ENCODE measurements around the gene RBM6.
"Not testable (repeated sequence)": the region's sequence is repeated elsewhere in the genome, so short reads cannot be mapped to it uniquely, and the experiment has no call there.

RBM6 gene, protein sequence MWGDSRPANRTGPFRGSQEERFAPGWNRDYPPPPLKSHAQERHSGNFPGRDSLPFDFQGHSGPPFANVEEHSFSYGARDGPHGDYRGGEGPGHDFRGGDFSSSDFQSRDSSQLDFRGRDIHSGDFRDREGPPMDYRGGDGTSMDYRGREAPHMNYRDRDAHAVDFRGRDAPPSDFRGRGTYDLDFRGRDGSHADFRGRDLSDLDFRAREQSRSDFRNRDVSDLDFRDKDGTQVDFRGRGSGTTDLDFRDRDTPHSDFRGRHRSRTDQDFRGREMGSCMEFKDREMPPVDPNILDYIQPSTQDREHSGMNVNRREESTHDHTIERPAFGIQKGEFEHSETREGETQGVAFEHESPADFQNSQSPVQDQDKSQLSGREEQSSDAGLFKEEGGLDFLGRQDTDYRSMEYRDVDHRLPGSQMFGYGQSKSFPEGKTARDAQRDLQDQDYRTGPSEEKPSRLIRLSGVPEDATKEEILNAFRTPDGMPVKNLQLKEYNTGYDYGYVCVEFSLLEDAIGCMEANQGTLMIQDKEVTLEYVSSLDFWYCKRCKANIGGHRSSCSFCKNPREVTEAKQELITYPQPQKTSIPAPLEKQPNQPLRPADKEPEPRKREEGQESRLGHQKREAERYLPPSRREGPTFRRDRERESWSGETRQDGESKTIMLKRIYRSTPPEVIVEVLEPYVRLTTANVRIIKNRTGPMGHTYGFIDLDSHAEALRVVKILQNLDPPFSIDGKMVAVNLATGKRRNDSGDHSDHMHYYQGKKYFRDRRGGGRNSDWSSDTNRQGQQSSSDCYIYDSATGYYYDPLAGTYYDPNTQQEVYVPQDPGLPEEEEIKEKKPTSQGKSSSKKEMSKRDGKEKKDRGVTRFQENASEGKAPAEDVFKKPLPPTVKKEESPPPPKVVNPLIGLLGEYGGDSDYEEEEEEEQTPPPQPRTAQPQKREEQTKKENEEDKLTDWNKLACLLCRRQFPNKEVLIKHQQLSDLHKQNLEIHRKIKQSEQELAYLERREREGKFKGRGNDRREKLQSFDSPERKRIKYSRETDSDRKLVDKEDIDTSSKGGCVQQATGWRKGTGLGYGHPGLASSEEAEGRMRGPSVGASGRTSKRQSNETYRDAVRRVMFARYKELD

DNA sequence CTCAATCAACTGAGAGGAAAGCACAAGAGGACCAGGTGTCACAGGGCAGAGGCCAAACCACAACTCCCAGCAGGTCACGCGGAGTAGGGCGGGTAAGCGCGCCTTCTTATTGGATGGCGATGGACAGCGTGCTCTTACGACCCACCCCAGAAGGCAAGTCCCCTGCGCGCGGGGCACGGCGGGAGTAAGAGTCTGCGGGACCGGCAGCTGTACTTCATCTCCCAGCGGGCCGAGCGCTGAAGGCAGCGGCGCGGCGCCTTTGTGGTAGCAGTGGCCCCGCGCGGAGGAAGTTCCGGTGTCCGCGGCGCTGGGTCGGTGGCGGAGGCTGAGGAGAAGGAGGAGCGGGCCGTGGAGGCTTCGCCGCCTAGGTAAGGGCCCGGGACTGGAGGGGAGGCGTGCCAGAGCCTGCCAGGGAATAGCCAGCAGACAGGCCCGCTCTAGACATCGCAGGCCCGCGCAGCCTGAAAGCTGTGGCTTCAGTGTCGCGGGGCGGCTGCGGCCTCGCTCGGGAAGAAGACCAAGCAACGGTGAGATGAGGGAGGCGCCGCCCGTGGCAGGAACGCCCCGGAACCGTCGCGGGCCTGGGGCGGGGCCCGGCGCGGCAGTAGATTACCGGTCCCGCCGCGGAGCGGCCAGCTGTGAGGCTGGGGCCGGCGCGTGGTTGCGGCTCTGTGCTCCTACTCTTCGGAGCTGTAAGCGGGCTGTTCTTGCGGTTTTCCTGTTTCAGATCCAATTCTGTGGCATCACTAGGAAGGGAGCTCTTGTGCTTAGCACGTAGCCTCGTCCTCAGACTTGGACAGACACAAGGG, at the start of gene RBM6:
Gene RBM6, plus strand, starts transcription at position 293 of the 809 bp plus-strand sequence. CDS start 22,492 bp downstream, outside the sequence.
- peak; percentile 92 for DNase-seq

DNA sequence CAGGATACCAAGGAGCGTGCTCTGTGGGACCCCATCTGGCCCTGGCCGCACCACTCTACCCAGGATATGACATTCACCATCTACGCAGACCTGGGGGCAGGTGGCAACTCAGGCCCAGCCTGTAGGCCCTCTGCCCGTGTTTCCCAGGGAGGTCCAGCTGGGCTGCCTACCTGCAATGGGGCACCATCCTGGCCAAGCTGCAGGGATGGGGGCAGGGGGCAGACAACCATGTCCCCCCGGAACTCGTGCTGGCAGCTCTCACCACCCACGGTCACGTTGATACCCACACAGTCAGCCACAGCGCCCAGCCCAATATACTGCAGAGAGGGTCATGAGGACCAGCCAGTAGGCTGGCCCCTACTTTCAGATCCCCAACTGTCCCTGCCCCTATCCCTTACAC, 44.2 kb upstream of the RBM6 start:
- no peak for DNase-seq

DNA sequence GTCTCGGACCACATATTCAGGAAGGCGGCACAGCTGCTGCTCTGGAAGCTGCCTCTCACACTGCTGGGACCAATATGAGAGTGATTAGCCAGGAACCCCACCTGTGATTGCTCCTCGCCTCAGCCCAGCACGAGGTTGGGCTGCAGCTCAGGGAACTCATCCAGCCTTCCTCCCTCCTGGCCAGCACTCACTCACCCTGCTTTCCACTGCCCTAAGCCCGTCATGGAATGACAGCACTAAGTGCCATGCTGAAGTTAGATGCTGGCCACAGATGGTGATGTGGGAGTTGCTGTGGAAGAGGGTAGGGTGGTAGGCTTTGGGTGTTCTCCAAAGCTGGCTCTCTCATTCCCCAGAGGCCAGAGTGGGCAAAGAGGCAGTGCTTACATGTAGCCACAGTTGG, 43.6 kb upstream of the RBM6 start:
- no peak for DNase-seq

DNA sequence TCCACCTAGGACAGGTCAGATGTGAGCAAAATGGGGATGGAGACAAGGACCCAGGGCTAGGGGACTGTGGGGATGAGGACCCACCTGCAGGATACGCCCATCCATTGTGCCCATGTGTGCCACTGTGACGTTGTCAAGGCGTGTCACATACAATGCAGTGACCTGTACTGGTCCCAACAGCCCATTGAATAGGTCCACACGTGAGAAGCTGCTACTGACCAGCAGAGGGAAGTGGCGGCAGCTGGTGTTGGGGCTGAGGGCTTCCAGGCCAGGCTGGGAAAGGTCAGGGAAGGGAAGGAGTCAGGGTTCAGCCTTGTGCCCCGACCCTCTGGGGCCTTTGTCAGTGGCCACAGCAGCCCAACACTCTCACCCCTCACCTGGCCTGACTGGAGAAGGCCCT, 41.0 kb upstream of the RBM6 start:
- no peak for DNase-seq

DNA sequence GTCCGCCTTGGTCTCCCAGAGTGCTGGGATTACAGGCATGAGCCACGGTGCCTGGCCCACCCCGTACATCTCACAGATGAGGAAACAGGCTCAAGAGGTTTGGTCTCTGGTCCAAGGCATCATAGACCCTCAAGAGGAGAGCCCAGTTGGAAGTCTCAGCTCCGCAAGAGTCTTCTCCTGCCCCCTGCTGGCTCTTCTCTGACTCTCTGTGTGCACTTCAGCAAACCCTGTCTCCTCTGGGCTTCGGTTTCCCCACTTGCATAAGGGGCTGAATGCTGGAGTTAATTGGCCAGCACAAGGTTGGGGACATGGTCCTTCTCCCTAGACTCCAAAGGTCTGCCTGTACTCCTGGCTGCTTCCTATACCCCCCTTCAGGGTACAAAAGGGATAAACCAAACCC, 40.1 kb upstream of the RBM6 start:
- DNase-seq, result peak in 1 of 2 experiments; percentile 44

DNA sequence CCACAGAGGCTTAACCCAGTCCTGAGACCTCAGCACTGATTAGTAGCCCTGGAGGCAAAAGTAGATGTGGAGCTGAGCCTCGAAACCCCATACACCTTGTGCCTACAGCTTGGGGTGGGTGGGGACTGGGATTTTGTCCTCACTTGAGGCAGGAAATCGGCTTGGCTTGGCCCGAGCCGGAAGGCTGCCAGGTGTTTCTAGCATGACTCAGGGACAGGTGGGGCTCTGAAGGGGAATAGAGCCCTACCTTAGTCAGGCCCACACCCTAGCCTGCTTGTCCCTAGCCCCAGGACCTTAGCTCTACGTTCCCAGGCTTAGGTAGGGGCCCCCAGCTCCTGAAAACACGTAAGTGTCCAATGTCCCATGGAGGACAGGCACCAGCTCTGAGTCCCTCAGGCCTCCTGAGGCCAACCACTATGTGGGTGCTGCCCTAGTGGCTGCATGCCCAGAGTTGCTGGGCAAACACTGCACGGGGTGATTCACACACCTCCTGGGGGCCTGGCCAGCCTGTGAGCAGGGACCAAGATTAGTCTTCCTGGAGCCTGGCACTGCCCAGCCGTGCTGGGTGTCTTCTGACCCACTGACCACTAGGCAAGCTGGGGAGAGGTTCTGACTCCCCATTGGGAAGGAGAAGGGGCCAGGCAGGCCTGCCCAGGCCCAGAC, 39.3 kb upstream of the RBM6 start:
- DNase-seq, result no peak

DNA sequence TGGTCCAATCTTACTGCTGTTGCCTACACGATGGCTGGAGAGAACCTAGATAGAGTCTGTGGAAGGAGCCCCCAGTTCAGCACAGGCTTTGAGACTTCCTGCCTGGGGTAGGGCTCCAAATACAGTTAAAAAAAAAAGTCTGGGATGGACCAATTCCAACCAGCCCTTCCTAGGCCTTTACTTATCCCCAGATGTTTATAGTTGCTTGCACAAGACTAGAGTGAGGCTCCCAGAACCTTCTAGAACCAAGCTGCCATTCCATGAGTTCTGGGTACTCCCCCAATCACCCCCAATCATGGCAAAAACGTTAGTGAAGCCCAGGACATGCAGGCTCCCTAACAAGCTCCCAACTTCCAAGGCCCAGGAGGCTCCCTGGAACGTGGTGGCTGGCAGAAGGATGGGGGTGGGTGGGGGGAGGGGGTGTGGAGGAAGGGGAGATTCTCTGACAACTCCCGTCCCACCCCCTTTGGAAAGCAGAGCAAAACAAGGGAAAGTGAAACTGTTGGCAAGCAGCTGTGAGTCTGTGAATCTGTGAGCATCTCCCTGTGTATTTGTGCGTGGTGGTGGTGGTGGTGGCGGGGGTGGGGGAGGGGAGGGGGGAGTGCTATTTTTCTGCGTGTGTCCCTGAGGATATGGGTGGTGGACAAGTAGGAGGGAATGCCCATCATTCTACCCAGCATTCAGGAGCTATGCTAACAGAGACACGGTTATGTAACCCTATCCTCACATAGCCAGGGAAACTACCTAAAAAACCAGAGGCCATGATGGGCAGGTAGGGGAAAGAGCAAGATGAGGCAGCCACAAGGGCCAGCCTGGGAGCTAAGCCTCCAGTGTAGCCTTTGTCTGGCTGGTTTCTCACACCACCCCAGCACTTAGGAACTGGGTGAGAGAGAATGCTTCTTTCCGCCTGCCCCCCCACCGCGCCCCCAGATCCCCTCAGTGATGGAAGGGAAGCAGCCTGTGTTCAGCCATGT, 38.3 kb upstream of the RBM6 start:
- no peak for DNase-seq

DNA sequence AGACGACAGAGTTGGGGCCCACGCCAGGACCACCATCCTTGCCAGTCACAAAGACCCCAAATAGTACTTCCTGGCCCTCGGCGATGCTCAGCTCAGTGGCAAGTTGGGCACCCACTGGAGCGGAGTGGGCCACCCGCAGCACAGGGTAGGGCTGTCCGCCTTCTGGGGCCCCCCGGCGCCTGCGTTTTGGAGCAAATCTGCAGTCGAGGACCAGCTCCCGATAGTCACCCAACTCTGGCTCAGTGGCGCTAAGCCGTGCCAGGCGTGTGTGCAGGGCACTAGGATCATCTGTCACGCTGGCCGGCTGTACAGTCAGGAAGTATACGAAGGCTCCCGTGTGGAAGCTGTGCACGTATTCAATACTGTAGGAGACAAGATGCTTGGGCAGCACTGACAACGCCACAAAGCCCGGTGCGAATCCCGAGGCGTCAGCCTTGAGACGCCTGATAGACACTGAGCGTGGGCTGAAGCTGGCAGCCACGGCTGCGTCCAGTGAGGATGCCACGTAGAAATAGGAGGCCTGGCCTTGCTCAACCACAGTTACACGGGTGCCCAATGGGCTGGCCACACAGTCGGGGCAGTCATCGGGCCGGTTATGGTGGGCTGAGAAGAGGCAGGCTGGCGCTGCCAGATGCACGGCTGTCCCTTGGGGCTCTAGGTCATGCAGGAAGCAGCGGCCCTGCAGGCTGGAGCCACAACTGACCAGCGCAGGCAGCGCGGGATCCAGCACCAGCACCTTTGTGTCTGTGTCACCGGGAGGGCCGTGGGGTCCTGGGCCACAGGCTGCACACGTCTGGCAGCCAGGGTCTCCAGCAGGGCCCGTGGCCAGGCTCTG, 37.2 kb upstream of the RBM6 start:
- no peak for DNase-seq

DNA sequence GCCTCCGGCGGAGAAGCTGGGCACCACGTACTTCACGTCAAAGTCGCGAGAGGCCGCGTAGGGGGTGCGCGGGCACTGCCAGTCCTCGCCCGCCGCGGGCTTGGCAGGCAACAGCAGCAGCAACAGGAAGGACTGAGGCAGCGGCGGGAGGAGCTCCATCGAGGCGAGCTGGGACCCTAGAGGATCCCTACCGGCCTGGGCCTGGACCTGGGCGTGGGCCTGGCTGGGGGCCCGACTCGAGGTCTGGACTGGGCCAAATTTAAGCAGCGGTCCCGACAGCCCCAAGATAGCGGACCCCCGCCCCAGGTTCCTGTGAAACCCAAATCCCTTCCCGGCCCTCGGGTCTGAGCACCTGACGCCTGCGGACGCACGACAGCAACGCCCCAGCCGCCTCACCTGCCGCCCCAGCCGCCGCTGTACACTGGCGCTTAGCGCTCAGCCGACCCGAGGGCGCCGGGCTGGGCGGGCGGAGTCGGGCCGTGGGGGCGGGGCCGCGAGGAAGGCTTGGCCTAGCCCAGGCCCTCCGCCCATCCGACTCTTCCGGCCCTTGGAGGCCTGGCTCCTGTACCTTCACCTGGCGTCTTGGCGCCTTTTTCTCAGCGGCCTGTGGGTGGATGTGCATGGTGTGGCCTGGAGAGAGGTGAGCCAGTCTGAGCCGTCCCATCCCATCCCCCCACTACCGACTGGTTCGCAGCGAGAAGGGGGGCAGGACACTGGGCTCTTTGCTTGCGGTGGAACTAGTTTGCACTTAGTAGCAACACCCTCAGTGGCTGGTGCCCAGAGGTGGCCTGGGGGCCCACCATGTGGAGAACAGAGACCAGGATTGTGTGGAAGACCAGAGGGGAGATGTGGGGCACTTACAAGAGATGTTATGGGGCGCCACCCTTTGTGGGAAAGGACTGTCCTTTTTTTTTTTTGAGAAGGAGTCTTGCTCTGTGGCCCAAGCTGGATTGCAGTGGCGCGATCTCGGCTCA, 36.2 kb upstream of the RBM6 start, which contains the start of gene MST1R:
Gene MST1R, minus strand, starts transcription at position 423 of the 974 bp plus-strand sequence. Its CDS starts 264 bp downstream, at position 159.
- DNase-seq, result no peak

DNA sequence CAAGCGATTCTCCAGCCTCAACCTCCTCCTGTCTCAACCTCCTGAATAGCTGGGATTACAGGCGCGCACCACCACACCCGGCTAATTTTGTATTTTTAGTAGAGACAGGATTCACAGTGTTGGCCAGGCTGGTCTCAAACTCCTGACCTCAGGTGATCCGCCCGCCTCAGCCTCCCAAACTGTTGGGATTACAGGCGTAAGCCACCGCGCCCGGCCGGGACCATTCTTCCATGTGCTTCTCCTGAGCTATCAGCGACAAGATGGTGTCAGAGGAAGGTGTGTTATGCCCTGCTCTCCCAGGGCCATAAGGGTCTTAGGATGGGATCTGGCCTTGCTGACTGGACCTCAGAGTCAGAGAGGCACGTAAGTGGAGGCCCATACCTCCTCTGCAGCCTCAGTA, 35.5 kb upstream of the RBM6 start:
- DNase-seq, result not testable (repeated sequence)

DNA sequence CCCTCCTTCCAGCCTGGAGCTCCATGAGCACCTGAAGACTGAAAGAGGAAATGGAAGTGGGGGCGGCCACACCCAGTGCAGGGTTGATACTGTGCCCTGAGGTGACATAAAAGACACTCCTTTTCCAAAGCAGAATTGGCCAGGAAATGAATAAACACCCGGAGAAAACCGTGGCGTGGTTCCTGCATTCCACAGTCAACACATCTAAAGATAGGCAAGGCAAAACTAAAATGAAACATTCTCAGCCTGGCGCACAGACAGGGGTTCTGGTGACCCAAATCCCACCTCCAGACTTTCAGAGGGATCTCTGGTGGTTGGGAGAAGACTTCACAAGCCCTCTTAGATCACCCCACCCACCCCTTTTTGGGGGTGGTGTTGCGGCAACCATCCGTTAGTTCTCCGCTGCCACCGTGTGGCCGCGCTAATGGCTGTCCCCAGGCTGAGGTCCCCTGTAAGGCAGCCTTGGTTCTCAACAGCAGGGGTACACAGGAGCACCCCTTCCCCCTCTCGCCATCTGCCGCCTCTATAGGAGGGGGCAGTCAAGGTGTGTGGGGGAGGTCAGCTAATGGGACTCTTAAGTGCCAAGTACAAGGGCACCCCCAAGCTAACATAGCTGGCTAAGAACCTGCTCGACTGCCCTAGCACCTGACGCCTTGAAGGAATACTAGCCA, 33.7 kb upstream of the RBM6 start:
- DNase-seq, result no peak

DNA sequence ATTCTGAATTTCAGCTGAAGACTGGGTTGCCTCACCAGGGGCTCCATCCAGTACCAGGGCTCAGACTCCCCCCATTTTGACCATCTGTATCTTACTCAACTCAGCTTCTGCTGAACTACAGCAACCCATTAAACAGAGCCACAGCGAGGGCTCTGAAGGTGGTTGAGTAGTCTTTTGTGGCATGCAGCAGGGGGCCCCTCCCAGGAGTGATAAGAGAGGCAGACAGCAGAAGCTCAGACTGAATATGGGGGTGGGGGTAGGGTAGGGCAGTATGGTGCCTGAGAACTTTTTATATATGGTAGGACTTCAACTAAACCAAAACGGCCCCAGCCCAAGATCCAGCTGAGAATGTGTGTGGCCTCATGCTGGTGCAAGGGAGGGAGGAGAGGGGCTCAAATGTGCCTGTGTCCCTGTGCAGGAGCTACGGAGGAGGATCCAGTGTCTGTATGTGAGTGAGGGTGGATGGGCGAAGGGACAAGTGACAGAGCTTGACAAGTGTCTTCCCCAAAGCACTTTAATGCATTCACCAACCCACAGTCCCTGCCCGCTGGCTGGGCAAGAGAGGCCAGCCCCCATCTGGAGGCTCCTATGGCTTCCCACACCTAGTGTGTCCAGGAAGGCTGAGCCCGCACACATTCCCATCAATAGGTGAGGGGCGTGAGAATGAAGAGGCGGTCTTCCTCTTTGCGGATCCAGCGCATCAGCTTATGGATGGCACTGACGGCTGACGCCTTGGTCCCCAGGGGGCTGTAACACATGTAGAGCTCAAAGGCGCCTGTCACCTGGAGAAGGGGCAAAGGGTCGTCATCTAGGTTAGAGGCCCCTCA, 31.4 kb upstream of the RBM6 start:
- no peak for DNase-seq

DNA sequence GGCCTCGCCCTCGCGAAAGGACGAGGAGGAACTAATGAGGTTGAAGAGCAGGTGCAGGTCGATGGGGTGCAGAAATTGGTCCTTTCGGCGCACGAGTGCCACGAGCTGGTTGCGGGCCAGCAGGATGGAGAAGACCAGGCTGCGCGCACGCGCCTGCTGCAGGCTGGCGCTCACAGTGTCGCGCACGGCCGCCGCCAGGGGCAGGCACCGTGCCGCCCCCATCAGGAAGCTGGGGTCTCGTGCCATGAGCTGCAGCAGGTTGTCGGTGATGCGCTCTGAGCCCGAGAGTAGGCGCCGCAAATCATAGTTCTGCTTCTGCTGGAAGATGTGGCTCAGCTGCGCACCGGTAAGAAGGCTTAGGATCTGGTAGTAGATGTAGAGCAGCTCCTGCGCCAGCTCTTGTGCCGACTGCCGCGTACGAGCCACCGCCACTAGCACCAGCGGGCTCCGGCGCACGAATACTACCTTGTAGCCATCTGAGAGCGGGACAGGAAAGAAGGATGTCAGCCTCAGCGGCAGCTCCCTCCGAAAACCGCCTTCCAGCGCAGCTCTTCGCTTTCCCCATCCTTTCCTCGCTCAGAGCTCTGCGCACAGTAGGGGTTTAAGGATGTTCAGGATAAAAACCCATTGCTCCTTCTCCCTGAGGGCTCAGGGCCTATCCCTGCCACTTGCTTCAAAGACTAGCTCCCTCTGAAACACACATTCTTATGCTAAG, 29.4 kb upstream of the RBM6 start:
- no peak for DNase-seq

DNA sequence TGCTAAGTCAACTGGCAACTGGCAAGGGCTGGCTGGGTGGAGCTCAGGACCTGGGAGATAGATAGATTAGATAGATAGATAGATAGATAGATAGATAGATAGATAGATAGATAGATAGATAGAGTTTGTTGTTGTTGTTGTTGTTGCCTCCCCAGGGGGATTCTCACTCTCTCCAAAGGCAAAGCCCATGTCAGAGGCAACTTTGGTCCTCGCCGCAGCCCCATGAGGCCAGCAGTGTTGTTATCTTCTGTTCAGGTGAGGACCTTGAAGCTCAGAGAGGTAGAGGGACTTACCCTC, 28.9 kb upstream of the RBM6 start:
- DNase-seq, result no peak

DNA sequence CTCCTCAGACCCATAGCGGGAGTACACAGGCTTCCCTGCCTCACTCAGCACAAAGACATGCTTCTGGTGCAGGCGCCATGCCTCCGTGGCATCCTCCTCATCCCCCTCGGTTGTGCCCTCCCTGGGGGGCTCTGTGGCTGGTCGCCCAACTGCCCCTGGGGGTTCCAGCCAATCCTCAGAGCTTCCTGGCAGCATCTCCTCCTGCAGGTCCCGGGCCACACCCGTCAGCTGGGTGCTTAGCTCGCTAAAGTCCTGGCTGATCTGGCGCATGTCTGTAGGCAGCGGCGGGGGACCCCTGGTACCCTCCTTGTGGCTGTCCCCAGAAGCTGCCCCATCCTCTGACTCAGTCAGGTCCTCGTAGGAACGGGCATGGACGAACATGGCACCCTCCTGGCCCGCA, 28.3 kb upstream of the RBM6 start:
- DNase-seq, result no peak

DNA sequence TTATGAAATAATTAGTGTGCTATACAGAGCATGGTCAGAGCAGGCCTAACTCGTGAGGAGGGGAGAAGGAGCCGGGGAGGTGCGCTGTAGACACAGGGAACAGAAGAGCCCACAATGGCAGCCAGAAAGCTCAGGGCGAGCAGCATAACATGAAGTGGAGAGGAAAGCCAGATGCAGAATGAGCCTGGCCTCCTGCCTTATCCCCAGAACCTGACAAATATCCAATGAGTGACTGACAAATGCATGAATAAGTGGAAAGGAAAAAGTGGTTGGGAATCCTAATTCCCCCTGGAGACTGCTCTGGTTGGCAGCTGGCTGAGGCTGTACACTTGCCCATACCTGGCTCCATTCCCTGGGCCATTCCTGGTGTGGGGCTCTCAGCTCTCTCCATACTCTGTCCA, 27.1 kb upstream of the RBM6 start:
- peak; percentile 28 to 56 for DNase-seq
